Esophagus squamous epithelium (tissue), 5 donors: Measurements from ENCODE around the gene ARHGAP8. TPM values are rescaled to one million over a fixed set of nuclear protein-coding genes. Genes with fewer than 3 reads are reported as not detected.

Experiments
- DNase-seq: peaks from one replicate; lab custom pipeline; 2025; lab: John Stamatoyannopoulos, UW
- H3K27ac ChIP-seq, 4 donors: fragments of 200-600 bp; sonication (generic); one replicate each; pipeline ENCODE4 v1.5.1; 2016 to 2019; ENCODE audit warnings: mild to moderate bottlenecking in 1 of 4
- H3K27me3 ChIP-seq, 4 donors: fragments of 200-600 bp; sonication (generic); 1 replicate in 3 of 4; 2 replicates in 1 of 4; pipeline versions ENCODE4 v1.5.1 to v1.6.0; 2017 to 2021; ENCODE audit warnings: antibody characterized with exemption in 1 of 4
- H3K36me3 ChIP-seq, 3 donors: fragments of 200-600 bp; sonication (generic); one replicate each; pipeline ENCODE4 v1.5.1; 2016 to 2019
- H3K4me1 ChIP-seq, 3 donors: fragments of 200-600 bp; sonication (generic); one replicate each; pipeline ENCODE4 v1.5.1; 2017 to 2019
- H3K4me3 ChIP-seq, 4 donors: fragments of 200-600 bp; sonication (generic); 1 replicate in 3 of 4; 2 replicates in 1 of 4; pipeline ENCODE4 v1.5.1; 2016 to 2019; ENCODE audit warnings: mild to moderate bottlenecking in 2 of 4, moderate library complexity in 1 of 4
- H3K9me3 ChIP-seq, 3 donors: fragments of 200-600 bp; sonication (generic); one replicate each; pipeline ENCODE4 v1.5.1; 2016 to 2019
- CTCF ChIP-seq, 6 experiments: fragments of 450-650 bp in 4 of 6; fragments of 200-600 bp in 2 of 6; sonication (generic) in 2 of 6; IDR thresholded peaks; one replicate each; pipeline ENCODE4 v1.5.1; 2016 to 2019; ENCODE audit warnings: antibody characterized with exemption in 6 of 6, mild to moderate bottlenecking in 4 of 6, moderate library complexity in 4 of 6
- POLR2A ChIP-seq, 4 donors: fragments of 450-650 bp; IDR thresholded peaks; one replicate each; pipeline ENCODE4 v1.6.1; 2017; ENCODE audit warnings: antibody characterized with exemption in 4 of 4, mild to moderate bottlenecking in 4 of 4, moderate library complexity in 3 of 4
- WGBS, 2 donors: methylation state at CpG; one replicate each; pipeline ENCODE4 v1.1.5; 2018; 5-methylcytosine and 5-hydroxymethylcytosine counted together
- intact Hi-C: fragments of 100-400 bp; cut with DNase I; formaldehyde crosslinking; loops from one replicate; pipeline ENCODE4 v1.15.0; 2022
- total RNA-seq, 4 donors: library from RNA; depleted of rRNA; stranded (reverse); fragments of >200 nt; gene quantifications; one replicate each; pipeline ENCODE4 v1.1.0, GENCODE V29; 2016
- donor health status: DM: yes; HTN: yes; CAD: no.

The ARHGAP8 gene
- total RNA-seq, 4 donors from 2014 or later: 3.6 to 15.0 (median 11.5) TPM

DNA sequence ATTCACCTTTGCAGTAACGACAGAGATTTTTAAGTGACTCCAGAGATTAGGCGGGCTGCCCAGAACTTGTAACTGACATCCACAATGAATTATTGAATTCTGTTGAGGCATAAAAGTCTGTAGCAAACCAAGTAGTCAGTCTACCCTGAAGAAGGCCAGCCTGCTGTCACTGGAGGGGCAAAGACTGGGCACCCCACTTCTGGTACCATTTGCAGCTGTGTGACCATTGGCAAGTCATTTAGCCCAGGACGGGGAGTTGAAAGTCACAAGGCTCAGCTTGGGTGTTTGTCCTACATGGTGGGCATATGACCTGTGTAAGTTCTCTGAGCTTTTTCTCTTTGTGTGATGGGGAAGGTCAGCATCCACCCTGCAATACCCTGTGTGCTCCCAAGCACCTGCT lies 119.4 kb downstream of the ARHGAP8 start:
- DNase-seq: no peak
- no peaks in the 10 kb centered on the region for H3K27me3 ChIP-seq
- no peaks in the 10 kb centered on the region for H3K36me3 ChIP-seq
- TF ChIP-seq CTCF (IDR thresholded peaks at IDR 0.05) (no peak), POLR2A (IDR thresholded peaks at IDR 0.05) (no peak)
- H3K27ac ChIP-seq: no peak overlapping the region
- 79 to 87% methylated on average over 2 to 3 of the region's 3 CpGs for WGBS, 2 donors
- peaks cover 0 to under 1% (median 0%) of the 10 kb centered on the region in 3 donors for H3K9me3 ChIP-seq
- H3K4me1 ChIP-seq: peaks cover 0 to 13% (median 4%) of the 10 kb centered on the region in 3 donors
- no peak overlapping the region for H3K4me3 ChIP-seq
- intact Hi-C loops: no loop called here

GRCh38 chr22:44876921-44877320 lies 124.5 kb downstream of the ARHGAP8 start:
- H3K9me3 ChIP-seq: peaks cover 0 to 9% (median 0%) of the 10 kb centered on the region in 3 donors
- no peak for DNase-seq
- TF ChIP-seq CTCF (IDR thresholded peaks at IDR 0.05) (no peak), POLR2A (IDR thresholded peaks at IDR 0.05) (no peak)

DNA sequence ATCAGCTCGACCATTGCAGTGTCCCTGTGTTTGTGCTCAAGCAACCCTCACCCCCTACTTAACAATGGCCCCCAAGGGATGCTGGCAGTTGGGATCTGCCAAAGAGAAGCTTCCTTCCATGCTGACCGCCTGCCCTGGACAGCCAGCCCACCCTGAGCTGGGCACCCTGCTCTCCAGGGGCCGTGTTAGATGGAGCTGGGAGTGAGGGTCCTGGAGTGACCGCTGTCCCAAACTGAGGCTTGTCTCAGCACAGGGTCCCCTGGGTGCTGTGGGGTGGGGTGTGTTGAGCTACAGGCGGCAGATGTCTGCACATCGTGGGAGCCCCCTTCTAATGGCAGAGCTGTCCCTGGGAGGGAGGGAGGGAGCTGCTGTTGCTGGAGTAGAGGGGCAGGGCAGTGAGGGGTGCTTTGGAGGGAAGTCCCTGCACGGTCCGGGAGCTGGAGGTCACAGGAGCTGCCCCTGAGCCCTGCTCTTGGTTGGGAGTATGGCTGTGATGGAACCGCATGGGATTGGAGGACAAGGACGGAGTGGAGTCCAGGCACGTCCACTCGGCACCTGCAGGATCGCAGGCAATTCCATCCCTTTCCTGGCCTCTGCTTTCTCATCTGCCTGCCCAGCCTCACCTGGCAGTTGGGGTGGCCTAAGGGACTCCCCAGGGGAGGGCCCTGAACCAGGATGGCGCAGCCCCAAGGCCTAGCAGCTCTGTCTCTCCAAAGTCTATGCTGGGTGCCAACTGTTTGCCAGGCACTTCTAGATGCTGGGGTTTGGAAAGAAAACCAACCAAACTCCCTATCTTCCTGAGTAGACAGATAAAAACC lies 126.3 kb downstream of the ARHGAP8 start:
- DNase-seq: no peak
- Histone ChIP-seq H3K4me1 (no peaks in the 10 kb centered on the region), H3K27ac (no peak overlapping the region), H3K27me3 (no peaks in the 10 kb centered on the region), H3K9me3 (peaks cover 0 to 9% (median 0%) of the 10 kb centered on the region in 3 donors), H3K36me3 (no peaks in the 10 kb centered on the region), H3K4me3 (no peak overlapping the region)
- intact Hi-C loops: no loop called here
- 40 to 43% methylated on average over 1 of the region's 14 CpGs for WGBS, 2 donors
- TF ChIP-seq CTCF (IDR thresholded peaks at IDR 0.05) (no peak), POLR2A (IDR thresholded peaks at IDR 0.05) (no peak)

More at GRCh38 chr22:44876921-44877320, 124.5 kb downstream of the ARHGAP8 start:
- intact Hi-C loops: no loop called here
- no peak overlapping the region for H3K27ac ChIP-seq
- no peak overlapping the region for H3K4me3 ChIP-seq
- 85 to 90% methylated on average over 3 to 4 of the region's 4 CpGs for WGBS, 2 donors
- H3K4me1 ChIP-seq: no peaks in the 10 kb centered on the region
- H3K27me3 ChIP-seq: no peaks in the 10 kb centered on the region
- no peaks in the 10 kb centered on the region for H3K36me3 ChIP-seq

DNA sequence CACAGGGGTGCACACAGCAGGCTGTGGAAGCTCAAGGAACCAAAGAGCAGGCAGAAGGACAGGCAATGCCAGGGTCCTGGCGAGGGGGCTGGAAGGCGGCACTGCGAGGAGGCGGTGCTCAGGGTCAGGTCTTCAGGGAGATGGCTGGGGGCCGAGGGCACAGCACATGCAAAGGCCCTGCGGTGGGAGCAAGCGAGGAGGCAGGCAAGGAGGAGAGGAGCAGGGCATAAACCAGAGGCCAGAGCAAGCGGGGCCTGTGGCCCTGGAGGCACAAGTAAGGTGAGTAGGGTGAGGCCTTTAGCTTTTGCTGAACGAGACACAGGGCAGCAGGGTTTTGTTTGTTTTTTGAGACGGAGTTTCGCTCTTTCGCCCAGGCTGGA lies 126.9 kb downstream of the ARHGAP8 start:
- Histone ChIP-seq H3K27me3 (no peaks in the 10 kb centered on the region), H3K27ac (no peak overlapping the region), H3K4me3 (no peak overlapping the region), H3K4me1 (no peaks in the 10 kb centered on the region), H3K36me3 (no peaks in the 10 kb centered on the region), H3K9me3 (peaks cover 0 to 9% (median 0%) of the 10 kb centered on the region in 3 donors)
- no peak for DNase-seq
- intact Hi-C loops: no loop called here
- WGBS, 2 donors: 85 to 87% methylated on average over 12 of the region's 12 CpGs
- TF ChIP-seq POLR2A (IDR thresholded peaks at IDR 0.05) (no peak), CTCF (IDR thresholded peaks at IDR 0.05) (no peak)

DNA sequence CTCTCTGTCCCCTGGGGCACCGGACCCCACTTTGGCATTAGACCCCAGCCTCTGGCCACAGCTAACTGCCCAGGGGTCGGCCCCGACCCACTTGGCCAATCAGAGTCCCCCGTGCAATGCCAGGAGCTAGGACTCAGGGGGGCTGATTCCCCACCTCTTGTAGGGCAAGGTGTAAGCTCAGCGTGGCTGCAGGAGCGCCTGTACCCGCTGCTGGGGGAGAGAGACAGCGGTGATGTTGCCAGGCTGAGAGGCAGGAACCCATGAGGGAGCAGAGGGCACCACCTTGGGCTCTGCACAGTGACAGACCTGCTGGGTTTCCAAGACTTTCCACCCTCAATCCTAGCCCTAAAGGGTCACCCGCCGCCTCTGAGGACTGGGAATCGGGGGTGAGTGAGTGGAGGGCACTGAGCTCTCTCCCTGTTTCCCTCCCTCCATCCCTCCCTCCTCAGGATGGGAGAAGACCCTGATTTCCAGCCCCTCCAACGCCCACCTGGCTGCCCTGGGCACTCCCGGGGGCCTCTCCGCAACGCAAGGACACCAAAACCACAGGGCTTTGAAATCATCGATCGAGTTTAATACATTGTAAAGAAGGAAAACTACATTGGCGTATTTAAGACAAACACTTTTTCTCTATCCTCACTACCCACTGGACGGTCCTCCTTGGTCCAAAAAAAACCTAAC lies 128.4 kb downstream of the ARHGAP8 start:
- DNase-seq: no peak
- no peak overlapping the region for H3K27ac ChIP-seq
- intact Hi-C loops: no loop called here
- H3K9me3 ChIP-seq: peaks cover 0 to 9% (median 0%) of the 10 kb centered on the region in 3 donors
- TF ChIP-seq POLR2A (IDR thresholded peaks at IDR 0.05) (no peak), CTCF (IDR thresholded peaks at IDR 0.05) (no peak)
- no peaks in the 10 kb centered on the region for H3K4me1 ChIP-seq
- H3K4me3 ChIP-seq: no peak overlapping the region
- no peaks in the 10 kb centered on the region for H3K27me3 ChIP-seq
- H3K36me3 ChIP-seq: no peaks in the 10 kb centered on the region
- 80 to 84% methylated on average over 11 of the region's 19 CpGs for WGBS, 2 donors
